ENCODE measurements around the gene CCDC183.

DNA sequence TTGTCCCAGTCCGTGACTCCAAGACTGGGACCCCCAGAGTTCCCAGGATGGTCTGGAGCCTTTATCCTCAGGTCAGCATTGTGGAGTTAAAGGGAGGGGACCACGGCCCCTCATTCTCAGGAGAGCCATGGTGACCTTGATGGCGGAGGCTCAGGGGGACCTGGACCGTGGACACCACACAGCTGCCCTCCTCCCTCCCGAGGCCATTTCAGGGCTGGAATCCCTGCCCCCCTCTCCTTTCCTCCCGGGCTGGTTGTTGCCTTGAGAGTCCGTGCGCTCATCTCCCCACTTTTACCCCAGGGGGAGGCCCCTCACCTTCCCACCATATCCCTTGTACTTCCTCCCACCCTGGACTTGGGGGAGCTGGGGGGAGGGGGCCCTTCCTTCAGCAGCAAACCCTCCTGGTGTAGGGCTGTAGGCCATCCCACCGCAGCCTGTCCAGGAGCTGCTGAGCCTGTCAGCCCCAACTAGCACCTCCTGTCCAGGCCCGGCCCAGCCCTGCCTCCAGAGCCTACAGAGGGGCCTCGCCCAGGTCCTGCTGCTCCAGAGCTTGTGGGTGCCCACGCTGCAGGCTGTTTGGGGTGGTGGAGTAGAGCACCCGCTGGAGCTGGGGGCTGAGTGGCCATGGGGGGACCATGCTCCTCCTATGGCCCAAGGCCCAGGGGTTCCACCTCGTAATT, 31.8 kb downstream of the CCDC183 start:
- TF ChIP-seq CTCF (IDR thresholded peaks at IDR 0.05; ENCODE audit: low read length) (no peak), EZH2 (optimal IDR thresholded peaks at IDR 0.05; ENCODE audit: low read depth, low read length) (no peak), EZH2phosphoT487 (IDR thresholded peaks at IDR 0.05; ENCODE audit: low read length) (no peak)
